HG02642 (cell line): ENCODE data around the gene CMA1.
"Not testable (repeated sequence)": the region's sequence is repeated elsewhere in the genome, so short reads cannot be mapped to it uniquely, and the experiment has no call there.

Source experiments
- ATAC-seq: cut with Tn5 transposase; IDR thresholded peaks from one replicate; pipeline ENCODE4 v1.9.1; 2021; ENCODE audit warnings: mild to moderate bottlenecking; ENCODE audit not compliant: unreplicated experiment, poor library complexity

CMA1 gene

DNA sequence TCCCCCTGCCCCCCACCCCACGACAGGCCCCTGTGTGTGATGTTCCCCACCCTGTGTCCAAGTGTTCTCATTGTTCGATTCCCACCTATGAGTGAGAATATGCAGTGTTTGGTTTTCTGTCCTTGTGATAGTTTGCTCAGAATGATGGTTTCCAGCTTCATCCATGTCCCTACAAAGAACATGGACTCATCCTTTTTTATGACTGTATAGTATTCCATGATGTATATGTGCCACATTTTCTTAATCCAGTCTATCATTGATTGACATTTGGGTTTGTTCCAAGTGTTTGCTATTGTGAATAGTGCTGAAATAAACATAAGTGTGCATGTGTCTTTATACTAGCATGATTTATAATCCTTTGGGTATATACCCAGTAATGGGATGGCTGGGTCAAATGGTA, 37.6 kb downstream of the CMA1 start:
- not testable (repeated sequence) for ATAC-seq

DNA sequence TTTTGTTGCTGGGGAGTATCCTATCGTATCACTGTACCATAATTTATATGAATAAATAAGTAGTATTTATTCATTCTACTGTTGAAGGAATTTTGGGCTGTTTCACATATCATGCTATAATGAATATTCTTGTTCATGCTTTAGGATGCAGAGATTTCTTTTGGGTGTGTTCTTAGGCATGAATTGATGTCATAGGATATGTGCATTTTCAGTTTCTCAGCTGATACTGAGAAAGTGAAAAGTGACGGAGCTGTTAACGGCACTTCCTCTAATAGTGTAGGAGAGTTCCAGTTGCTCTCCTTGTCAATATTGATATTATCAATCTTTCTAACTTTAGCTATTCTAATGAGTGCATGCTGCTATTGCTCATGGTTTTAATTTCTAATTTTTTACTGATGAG, 42.3 kb downstream of the CMA1 start:
- ATAC-seq, result no peak

- ATAC-seq, result no peak
Measured at GRCh38 chr14:24465368-24465767, 42.7 kb downstream of the CMA1 start.

- no peak for ATAC-seq
Measured at GRCh38 chr14:24463884-24464785, 43.9 kb downstream of the CMA1 start.

- ATAC-seq, result peak; percentile 44
Measured at GRCh38 chr14:24463017-24463883, 44.8 kb downstream of the CMA1 start.

DNA sequence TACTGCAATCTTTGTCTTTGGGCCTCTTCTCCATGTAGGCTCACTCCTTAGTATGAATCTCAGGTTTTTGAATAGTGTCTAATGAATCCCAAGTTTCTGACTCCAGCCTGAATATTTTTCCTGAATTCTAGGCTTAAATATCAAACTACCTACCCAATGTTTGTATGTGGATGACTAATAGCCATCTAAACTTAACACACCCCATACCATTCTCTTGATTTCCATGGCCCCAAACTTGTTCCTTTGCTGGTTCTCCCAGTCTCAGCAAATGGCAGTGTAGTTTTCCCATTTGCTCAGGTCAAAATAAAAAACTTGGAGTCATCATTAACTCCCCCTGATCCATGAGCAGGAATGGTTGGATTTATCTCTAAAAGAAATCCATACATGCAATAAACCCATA, 46.7 kb downstream of the CMA1 start:
- ATAC-seq, result no peak

DNA sequence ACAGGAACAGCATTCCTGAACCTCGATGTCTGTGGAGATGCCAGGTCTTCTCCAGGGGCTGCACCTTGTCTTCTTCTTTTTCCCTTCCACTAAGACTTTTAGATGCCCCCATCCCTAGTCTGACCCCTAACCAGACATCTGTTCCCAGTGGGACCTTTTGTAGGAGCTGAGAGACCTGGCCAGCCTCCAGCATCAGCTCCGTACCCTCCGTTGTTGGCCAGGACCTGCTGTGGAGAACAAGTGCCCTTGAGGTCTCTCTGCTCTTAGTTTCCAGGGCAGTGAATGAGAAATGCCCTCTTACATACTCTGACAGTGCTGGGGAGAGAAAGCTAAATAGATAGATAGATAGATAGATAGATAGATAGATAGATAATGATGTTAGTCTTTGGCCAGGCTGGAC, 48.7 kb downstream of the CMA1 start:
- ATAC-seq, result no peak

DNA sequence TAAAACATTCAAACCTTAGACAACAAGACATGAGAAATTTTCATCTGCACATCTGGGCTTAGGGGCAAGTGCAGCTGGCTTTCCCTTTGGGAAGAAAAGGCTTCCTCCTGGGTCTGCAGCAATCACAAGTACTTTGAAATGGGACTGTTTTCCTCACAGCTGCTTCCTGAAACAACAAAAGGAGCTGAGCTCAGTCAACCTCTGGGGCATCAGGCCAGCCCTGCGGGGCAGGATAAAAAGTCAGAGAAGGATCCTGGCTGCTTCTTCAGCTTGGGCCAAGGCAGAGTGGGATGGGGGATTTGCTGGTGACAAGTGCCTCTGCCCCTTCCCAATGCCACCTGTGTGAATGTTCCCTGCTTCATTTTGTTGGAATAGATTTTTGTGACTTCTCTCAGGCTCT, 49.3 kb downstream of the CMA1 start:
- no peak for ATAC-seq

GRCh38 chr14:24456980-24457379, 51.1 kb downstream of the CMA1 start:
- no peak for ATAC-seq
